DND-41 (cell line): ENCODE results near the gene PHF2.

Source experiments
- ATAC-seq: fragments of 200-7000 bp; cut with Tn5 transposase; 3 replicates; pipeline ENCODE4 v1.9.1; 2021; ENCODE audit warnings: low read depth; ENCODE audit not compliant: insufficient read depth
- DNase-seq: peaks from one replicate; pipeline ENCODE4 v3.0.0-alpha.2; 2020
- H2AFZ ChIP-seq: 2 replicates; pipeline ENCODE4 v1.6.0; 2012; ENCODE audit warnings: low read depth, low read length
- H3K27ac ChIP-seq: 2 replicates; pipeline ENCODE4 v1.5.1; 2012; ENCODE audit warnings: low read length, inconsistent platforms
- H3K27me3 ChIP-seq: fragments of 200-600 bp; sonication (generic); 2 replicates; pipeline ENCODE4 v1.6.0; 2012; ENCODE audit warnings: low read length, mild to moderate bottlenecking, inconsistent platforms; ENCODE audit not compliant: insufficient read depth, poor library complexity
- H3K36me3 ChIP-seq: 2 replicates; pipeline ENCODE4 v1.5.1; 2012; ENCODE audit warnings: low read length, inconsistent platforms; ENCODE audit not compliant: insufficient read depth
- H3K4me1 ChIP-seq: 2 replicates; pipeline ENCODE4 v1.5.1; 2012; ENCODE audit warnings: mild to moderate bottlenecking, low read length; ENCODE audit not compliant: insufficient read depth
- H3K4me2 ChIP-seq: 2 replicates; pipeline ENCODE4 v1.6.0; 2012; ENCODE audit warnings: mild to moderate bottlenecking, moderate library complexity, low read length, inconsistent platforms; ENCODE audit not compliant: insufficient read depth
- H3K4me3 ChIP-seq, 2 experiments: fragments of 200-600 bp in 1 of 2; shearing (Covaris generic) in 1 of 2; 2 replicates each; pipeline ENCODE4 v1.5.1; 2012 to 2016; ENCODE audit warnings: inconsistent platforms in 2 of 2, low read length in 2 of 2, mild to moderate bottlenecking in 2 of 2, low read depth in 1 of 2, moderate library complexity in 1 of 2
- H3K79me2 ChIP-seq: 2 replicates; pipeline ENCODE4 v1.6.0; 2012; ENCODE audit warnings: low read length, inconsistent platforms; ENCODE audit not compliant: insufficient read depth
- H3K9ac ChIP-seq: 2 replicates; pipeline ENCODE4 v1.6.0; 2012; ENCODE audit warnings: low read depth, mild to moderate bottlenecking, inconsistent platforms, low read length, moderate library complexity
- H3K9me3 ChIP-seq: 2 replicates; pipeline ENCODE4 v1.5.1; 2012; ENCODE audit warnings: low read length, moderate library complexity, mild to moderate bottlenecking, inconsistent platforms; ENCODE audit not compliant: insufficient read depth, severe bottlenecking
- H4K20me1 ChIP-seq: 2 replicates; pipeline ENCODE4 v1.6.0; 2012; ENCODE audit warnings: low read length; ENCODE audit not compliant: insufficient read depth
- EZH2 ChIP-seq: IDR thresholded peaks from 3 replicates; pipeline ENCODE4 v1.6.1; 2012; ENCODE audit warnings: borderline replicate concordance, low read depth, mild to moderate bottlenecking, moderate library complexity, low read length, inconsistent platforms; ENCODE audit not compliant: severe bottlenecking
- TF ChIP-seq, protein P1 (sequence below): IDR thresholded peaks from 2 replicates; pipeline ENCODE4 v1.5.1; 2012; ENCODE audit warnings: borderline replicate concordance, low read length, moderate library complexity, mild to moderate bottlenecking; ENCODE audit not compliant: poor library complexity, severe bottlenecking; ENCODE audit errors: extremely low read depth

PHF2 gene

GRCh38 chr9:93644397-93645088 is 68.2 kb downstream of the PHF2 start:
- no peak for TF ChIP-seq EZH2
- TF ChIP-seq, protein P1, sequence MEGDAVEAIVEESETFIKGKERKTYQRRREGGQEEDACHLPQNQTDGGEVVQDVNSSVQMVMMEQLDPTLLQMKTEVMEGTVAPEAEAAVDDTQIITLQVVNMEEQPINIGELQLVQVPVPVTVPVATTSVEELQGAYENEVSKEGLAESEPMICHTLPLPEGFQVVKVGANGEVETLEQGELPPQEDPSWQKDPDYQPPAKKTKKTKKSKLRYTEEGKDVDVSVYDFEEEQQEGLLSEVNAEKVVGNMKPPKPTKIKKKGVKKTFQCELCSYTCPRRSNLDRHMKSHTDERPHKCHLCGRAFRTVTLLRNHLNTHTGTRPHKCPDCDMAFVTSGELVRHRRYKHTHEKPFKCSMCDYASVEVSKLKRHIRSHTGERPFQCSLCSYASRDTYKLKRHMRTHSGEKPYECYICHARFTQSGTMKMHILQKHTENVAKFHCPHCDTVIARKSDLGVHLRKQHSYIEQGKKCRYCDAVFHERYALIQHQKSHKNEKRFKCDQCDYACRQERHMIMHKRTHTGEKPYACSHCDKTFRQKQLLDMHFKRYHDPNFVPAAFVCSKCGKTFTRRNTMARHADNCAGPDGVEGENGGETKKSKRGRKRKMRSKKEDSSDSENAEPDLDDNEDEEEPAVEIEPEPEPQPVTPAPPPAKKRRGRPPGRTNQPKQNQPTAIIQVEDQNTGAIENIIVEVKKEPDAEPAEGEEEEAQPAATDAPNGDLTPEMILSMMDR: no peak
- Histone ChIP-seq H3K4me3 (no peak overlapping the region), H3K4me1 (no peaks in the 10 kb centered on the region), H3K27ac (no peak overlapping the region), H3K79me2 (no peaks in the 10 kb centered on the region), H3K9me3 (no peaks in the 10 kb centered on the region), H3K9ac (no peak overlapping the region), H3K36me3 (peaks cover 61% of the 10 kb centered on the region), H3K27me3 (no peaks in the 10 kb centered on the region), H3K4me2 (no peak overlapping the region), H2AFZ (no peak overlapping the region), H4K20me1 (0 out of 2 replicates have a peak, but pooled peaks cover 1% of the 10 kb centered on the region)
- no peak for DNase-seq
- no peak for ATAC-seq

DNA sequence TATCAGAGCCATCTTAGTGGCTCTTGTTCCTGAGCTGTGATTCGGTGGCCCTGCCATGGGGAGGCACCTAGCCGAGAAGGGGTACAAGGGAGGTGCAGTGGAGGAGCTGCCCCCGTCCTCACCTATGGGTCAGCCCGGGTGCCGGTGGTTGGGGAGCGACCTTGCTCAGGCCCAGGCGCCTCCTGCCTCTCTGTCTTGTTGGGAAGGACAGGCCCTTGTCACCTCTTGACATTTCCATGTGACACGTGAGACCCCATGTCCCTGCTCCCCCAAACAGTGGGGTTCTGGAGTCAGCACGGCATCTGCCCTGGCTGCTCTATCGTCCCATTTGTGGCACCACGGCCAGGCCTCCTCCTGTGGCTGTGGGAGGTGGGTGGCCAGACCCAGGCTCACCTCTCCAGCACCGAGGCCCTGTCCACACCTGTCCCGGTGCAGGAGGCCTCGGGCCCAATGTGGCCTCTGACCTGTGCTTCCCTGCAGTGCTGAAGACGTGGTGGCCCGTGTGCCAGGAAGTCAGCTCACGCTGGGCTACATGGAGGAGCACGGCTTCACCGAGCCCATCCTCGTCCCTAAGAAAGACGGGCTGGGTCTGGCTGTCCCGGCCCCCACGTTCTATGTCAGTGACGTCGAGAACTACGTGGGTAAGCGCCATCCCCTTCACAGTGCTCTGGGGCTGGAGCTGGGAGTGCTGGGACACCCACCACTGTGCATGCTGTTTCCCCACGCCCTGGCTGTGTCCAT is 68.9 kb downstream of the PHF2 start:
- Histone ChIP-seq H3K27me3 (no peaks in the 10 kb centered on the region), H3K27ac (no peak overlapping the region), H3K36me3 (peaks cover 67% of the 10 kb centered on the region), H3K4me2 (no peak overlapping the region), H4K20me1 (0 out of 2 replicates have a peak, but pooled peaks cover 3% of the 10 kb centered on the region), H3K4me1 (no peaks in the 10 kb centered on the region), H3K9ac (no peak overlapping the region), H3K9me3 (no peaks in the 10 kb centered on the region), H3K4me3 (no peak overlapping the region), H3K79me2 (no peaks in the 10 kb centered on the region), H2AFZ (no peak overlapping the region)
- no peak for TF ChIP-seq EZH2
- TF ChIP-seq, protein P1: no peak
- no peak for DNase-seq
- no peak for ATAC-seq

DNA sequence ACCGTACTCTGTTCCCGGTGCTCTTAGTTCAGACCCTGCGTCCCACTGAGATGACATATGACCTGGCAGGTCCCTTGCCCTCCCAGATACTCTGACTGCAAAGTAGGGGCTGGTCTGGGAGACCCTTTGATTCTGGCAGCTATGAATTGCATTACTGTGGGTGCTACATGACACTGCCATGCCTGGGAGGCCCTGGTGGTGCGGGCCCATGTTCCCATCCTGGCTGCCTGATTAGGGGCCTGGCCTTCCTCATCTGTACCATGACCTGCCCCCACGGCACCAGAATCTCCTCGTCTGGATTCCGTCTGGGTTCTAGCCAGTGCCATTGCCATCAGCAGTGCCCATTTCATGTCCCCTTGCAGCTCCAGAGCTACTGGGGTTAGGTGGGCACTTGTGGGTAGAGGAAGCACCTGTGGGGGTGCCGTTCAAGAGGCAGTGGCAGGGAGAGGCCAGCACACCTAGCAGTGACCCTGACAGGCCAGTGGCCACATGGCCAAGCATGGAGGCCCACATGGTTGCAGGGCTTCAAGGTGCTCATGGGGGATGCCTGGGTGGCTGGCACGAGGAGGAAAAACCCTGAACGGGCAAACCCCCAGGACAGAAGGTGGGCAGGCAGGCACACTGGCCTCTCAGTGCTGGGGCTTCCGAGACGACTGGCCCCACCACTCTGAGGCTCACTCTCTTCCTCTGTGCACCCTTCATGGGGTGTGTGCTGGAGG is 69.7 kb downstream of the PHF2 start:
- H3K36me3 ChIP-seq: peaks cover 68% of the 10 kb centered on the region
- 0 out of 2 replicates have a peak, but pooled peaks cover 3% of the 10 kb centered on the region for H4K20me1 ChIP-seq
- TF ChIP-seq, protein P1: no peak
- TF ChIP-seq EZH2: no peak
- H3K9ac ChIP-seq: no peak overlapping the region
- H3K27me3 ChIP-seq: no peaks in the 10 kb centered on the region
- H3K4me2 ChIP-seq: no peak overlapping the region
- ATAC-seq (no peak), DNase-seq (no peak)
- no peak overlapping the region for H3K27ac ChIP-seq
- no peak overlapping the region for H3K4me3 ChIP-seq
- H3K4me1 ChIP-seq: no peaks in the 10 kb centered on the region
- H3K79me2 ChIP-seq: no peaks in the 10 kb centered on the region
- H2AFZ ChIP-seq: no peak overlapping the region
- H3K9me3 ChIP-seq: no peaks in the 10 kb centered on the region
